ENCODE data around the gene SLBP. TPM values are rescaled to one million over a fixed set of nuclear protein-coding genes. Genes with fewer than 3 reads are reported as not detected.

SLBP gene
- total and polyA plus RNA-seq, 2 donors (not counting 3 experiments of a cell fraction or from before 2014, with no cell fraction given) = 48.3 to 63.1 TPM

DNA sequence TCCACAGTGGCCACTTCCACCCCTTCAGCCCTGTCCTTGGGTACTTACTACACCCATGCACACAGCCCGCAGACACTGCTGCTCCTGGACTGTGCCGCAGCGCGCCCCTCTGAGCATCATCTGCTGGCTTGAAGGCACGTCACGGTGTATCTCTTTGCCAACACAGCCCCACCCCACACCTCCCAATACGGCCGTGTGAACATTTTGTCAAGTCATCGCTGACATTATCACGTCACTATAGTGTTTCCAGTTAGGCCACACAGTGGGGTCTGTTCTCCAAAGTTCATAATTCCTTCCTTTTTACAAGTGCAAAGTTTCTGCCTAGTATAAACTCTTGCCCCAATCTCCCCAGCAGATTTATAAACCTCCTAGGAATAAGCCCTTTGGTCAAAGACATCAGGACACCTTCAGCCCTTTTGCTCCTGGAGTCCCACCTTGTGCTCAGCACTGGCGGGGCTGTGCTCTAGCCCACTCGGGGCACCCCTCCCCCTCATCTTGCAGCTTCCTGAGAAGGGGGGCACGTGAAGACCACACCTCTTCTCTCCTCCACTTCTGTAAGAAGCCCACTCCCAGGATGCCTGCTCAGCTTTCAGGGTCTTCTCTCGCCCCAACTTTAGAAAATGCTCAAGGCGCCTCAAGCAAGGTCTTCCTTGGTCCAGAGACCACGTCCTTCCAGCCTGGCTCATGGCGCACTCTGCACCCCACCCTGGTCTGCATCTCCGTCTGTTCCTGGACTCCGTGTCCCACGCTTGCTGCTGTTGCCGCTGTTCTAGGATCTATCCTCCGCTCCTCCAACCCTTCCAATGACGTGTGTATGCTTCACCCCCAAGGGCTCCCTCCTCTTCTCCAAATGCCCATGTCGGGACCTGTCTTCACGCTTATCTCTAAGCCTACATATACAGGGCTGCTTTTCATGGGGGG is 35.3 kb downstream of the SLBP start:
- H3K27ac ChIP-seq (ENCODE audit: insufficient read depth, low read depth, low read length) = no peak overlapping the region
- POLR2A ChIA-PET = no interaction called here
- H4K20me1 ChIP-seq (replicated peaks; ENCODE audit: control insufficient read depth, extremely low read depth, insufficient read depth, low read length) = no peaks in the 10 kb centered on the region
- DNase-seq (ENCODE audit: low read depth, low spot score) (no peak), FAIRE-seq (no peak)
- no peak overlapping the region for H3K9ac ChIP-seq (replicated peaks; ENCODE audit: extremely low read depth, insufficient read depth, low read length)
- no peaks in the 10 kb centered on the region for H3K36me3 ChIP-seq (ENCODE audit: control insufficient read depth in 2 of 2, extremely low read depth in 1 of 2, insufficient read depth in 2 of 2, low read length in 2 of 2)
- H3K79me2 ChIP-seq (ENCODE audit: control insufficient read depth, insufficient read depth, low read length) = no peaks in the 10 kb centered on the region
- no peaks in the 10 kb centered on the region for H3K9me3 ChIP-seq (replicated peaks; ENCODE audit: control insufficient read depth, insufficient read depth, low read length)
- dilution Hi-C loops (cut with MboI; ENCODE audit: extremely low pct_ligation_motif_present, low sequenced_read_pairs) (no loop called here), intact Hi-C loops (cut with micrococcal nuclease) (no loop called here)
- no peak overlapping the region for H2AFZ ChIP-seq (ENCODE audit: low read depth, low read length)
- no peak overlapping the region for H3K4me3 ChIP-seq (replicated peaks in 1 of 3; ENCODE audit: insufficient read depth in 1 of 3, low read depth in 1 of 3, low read length in 3 of 3)
- TF ChIP-seq JUN (IDR thresholded peaks at IDR 0.05; ENCODE audit: borderline replicate concordance, insufficient read depth, insufficient read length, low read depth) = no peak
- TF ChIP-seq POLR2A (IDR thresholded peaks at IDR 0.05; ENCODE audit: low read depth, low read length) = no peak
- TF ChIP-seq, protein P1, sequence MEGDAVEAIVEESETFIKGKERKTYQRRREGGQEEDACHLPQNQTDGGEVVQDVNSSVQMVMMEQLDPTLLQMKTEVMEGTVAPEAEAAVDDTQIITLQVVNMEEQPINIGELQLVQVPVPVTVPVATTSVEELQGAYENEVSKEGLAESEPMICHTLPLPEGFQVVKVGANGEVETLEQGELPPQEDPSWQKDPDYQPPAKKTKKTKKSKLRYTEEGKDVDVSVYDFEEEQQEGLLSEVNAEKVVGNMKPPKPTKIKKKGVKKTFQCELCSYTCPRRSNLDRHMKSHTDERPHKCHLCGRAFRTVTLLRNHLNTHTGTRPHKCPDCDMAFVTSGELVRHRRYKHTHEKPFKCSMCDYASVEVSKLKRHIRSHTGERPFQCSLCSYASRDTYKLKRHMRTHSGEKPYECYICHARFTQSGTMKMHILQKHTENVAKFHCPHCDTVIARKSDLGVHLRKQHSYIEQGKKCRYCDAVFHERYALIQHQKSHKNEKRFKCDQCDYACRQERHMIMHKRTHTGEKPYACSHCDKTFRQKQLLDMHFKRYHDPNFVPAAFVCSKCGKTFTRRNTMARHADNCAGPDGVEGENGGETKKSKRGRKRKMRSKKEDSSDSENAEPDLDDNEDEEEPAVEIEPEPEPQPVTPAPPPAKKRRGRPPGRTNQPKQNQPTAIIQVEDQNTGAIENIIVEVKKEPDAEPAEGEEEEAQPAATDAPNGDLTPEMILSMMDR (IDR thresholded peaks at IDR 0.05; ENCODE audit: extremely low read depth in 1 of 2, insufficient read depth in 1 of 2, low read depth in 1 of 2, low read length in 2 of 2) = no peak
- TF ChIP-seq MYC (IDR thresholded peaks at IDR 0.05; ENCODE audit: low read depth, low read length) = no peak
- TF ChIP-seq POLR2AphosphoS5 (IDR thresholded peaks at IDR 0.05; ENCODE audit: insufficient read depth, low read depth, low read length) = no peak
- no peak for TF ChIP-seq FOS (IDR thresholded peaks at IDR 0.05; ENCODE audit: borderline replicate concordance, insufficient read depth, low read length)
- no peak for TF ChIP-seq EZH2 (IDR thresholded peaks at IDR 0.05; ENCODE audit: borderline replicate concordance, low read depth, low read length, severe bottlenecking)
- no peak for TF ChIP-seq MAX (IDR thresholded peaks at IDR 0.05; ENCODE audit: insufficient read depth, insufficient read length)
- TF ChIP-seq GATA2 (IDR thresholded peaks at IDR 0.05; ENCODE audit: insufficient read depth, insufficient read length, low read depth, low read length) = no peak
- H3K4me1 ChIP-seq (ENCODE audit: control insufficient read depth, extremely low read depth, insufficient read depth, low read length) = no peaks in the 10 kb centered on the region
- no peak overlapping the region for H3K4me2 ChIP-seq (ENCODE audit: insufficient read depth, low read length)
- no peaks in the 10 kb centered on the region for H3K27me3 ChIP-seq (ENCODE audit: control insufficient read depth in 2 of 2, insufficient read depth in 2 of 2, low read length in 2 of 2)
- CTCF ChIA-PET = interaction anchor here (0.9 to 1.0 kb wide), 2 partner anchors 17 to 20 kb away, joined by 3 read pairs; no protein-coding TSS in a partner anchor
- no peaks in the 10 kb centered on the region for H3K9me1 ChIP-seq (replicated peaks; ENCODE audit: control insufficient read depth, extremely low read depth, insufficient read depth, low read length)
- no TSS peak for BruUV-seq (replicated peaks)

All from endothelial cell of umbilical vein (primary cell).